GM12878 (cell line): ENCODE results near the gene VSTM5. TPM values are rescaled to one million over a fixed set of nuclear protein-coding genes. Genes with fewer than 3 reads are reported as not detected.

ENCODE experiments used
- ATAC-seq: fragments of 200-7000 bp; cut with Tn5 transposase; 3 replicates; pipeline ENCODE4 v1.9.1; 2020; ENCODE audit warnings: mild to moderate bottlenecking, moderate library complexity
- BruUV-seq: library from RNA; stranded (reverse); fragments of 400-500 nt; replicated peaks from 2 replicates; lab custom pipeline; 2021; lab: Mats Ljungman, UMichigan
- CTCF ChIA-PET: fragments of 300-600 bp; sonication (Branson Sonifier 250); formaldehyde crosslinking; extraction: SDS; loops from one replicate; lab custom pipeline; 2021; ENCODE audit warnings: inconsistent platforms; lab: Yijun Ruan, JAX
- POLR2A ChIA-PET: fragments of 350-600 bp; formaldehyde crosslinking; extraction: SDS; loops from one replicate; lab custom pipeline; 2021; ENCODE audit warnings: inconsistent platforms; lab: Charles Lee
- RAD21 ChIA-PET: fragments of 300-600 bp; sonication (Branson Sonifier 250); formaldehyde crosslinking; loops from one replicate; lab custom pipeline; 2023; ENCODE audit warnings: antibody characterized with exemption; ENCODE audit not compliant: unreplicated experiment; lab: Charles Lee
- SMC1A ChIA-PET: fragments of 300-600 bp; sonication (Branson Sonifier 250); formaldehyde crosslinking; loops from one replicate; lab custom pipeline; 2023; ENCODE audit not compliant: unreplicated experiment, uncharacterized antibody; lab: Charles Lee
- DNase-seq: peaks from one replicate; pipeline ENCODE4 v3.0.0-alpha.2; 2011; ENCODE audit warnings: low read depth, low spot score
- FAIRE-seq: peaks from 3 replicates; lab custom pipeline; 2011; peaks lifted over from hg19 to GRCh38; lab: Jason Lieb, UNC
- H2AFZ ChIP-seq: 2 replicates; pipeline ENCODE4 v1.6.0; 2011; ENCODE audit warnings: low read depth, low read length, control low read depth; ENCODE audit not compliant: control insufficient read depth
- H3K27ac ChIP-seq: 2 replicates; pipeline ENCODE4 v1.5.1; 2011; ENCODE audit warnings: control low read depth; ENCODE audit not compliant: control insufficient read depth, insufficient read depth
- H3K27me3 ChIP-seq, 2 experiments: replicated peaks in 1 of 2; 2 replicates each; pipeline versions ENCODE4 v1.6.0 to v1.6.1; 2011; ENCODE audit warnings: low read length in 1 of 2; ENCODE audit not compliant: control insufficient read depth in 2 of 2, insufficient read depth in 2 of 2
- H3K36me3 ChIP-seq, 2 experiments: 2 replicates each; pipeline ENCODE4 v1.5.1; 2011; ENCODE audit warnings: low read length in 1 of 2; ENCODE audit not compliant: control insufficient read depth in 2 of 2, insufficient read depth in 2 of 2
- H3K4me1 ChIP-seq: 2 replicates; pipeline ENCODE4 v1.6.1; 2011; ENCODE audit warnings: mild to moderate bottlenecking, low read length, moderate library complexity, mixed read lengths; ENCODE audit not compliant: control insufficient read depth, insufficient read depth
- H3K4me2 ChIP-seq: 2 replicates; pipeline ENCODE4 v1.6.0; 2011; ENCODE audit warnings: control low read depth; ENCODE audit not compliant: control insufficient read depth, insufficient read depth
- H3K4me3 ChIP-seq: fragments of 200-600 bp; sonication (generic); 2 replicates; pipeline ENCODE4 v1.5.1; 2016
- H3K79me2 ChIP-seq: 2 replicates; pipeline ENCODE4 v1.6.0; 2011; ENCODE audit warnings: low read length; ENCODE audit not compliant: control insufficient read depth, insufficient read depth
- H3K9ac ChIP-seq: 2 replicates; pipeline ENCODE4 v1.8.0; 2011; ENCODE audit warnings: low read length, control low read depth, mixed read lengths; ENCODE audit not compliant: control insufficient read depth, insufficient read depth
- H3K9me3 ChIP-seq: replicated peaks from 3 replicates; pipeline ENCODE4 v1.5.1; 2011; ENCODE audit warnings: mild to moderate bottlenecking, low read length; ENCODE audit not compliant: control insufficient read depth, insufficient read depth
- H4K20me1 ChIP-seq: 2 replicates; pipeline ENCODE4 v1.6.0; 2011; ENCODE audit not compliant: control insufficient read depth, insufficient read depth
- BCL11A ChIP-seq: IDR thresholded peaks from 2 replicates; pipeline ENCODE4 v1.6.1; 2011; ENCODE audit warnings: low read depth, low read length
- CREM ChIP-seq: IDR thresholded peaks from 2 replicates; pipeline ENCODE4 v1.6.1; 2014; ENCODE audit warnings: antibody characterized with exemption, low read depth
- EZH2 ChIP-seq: IDR thresholded peaks from 2 replicates; pipeline ENCODE4 v1.6.1; 2012; ENCODE audit warnings: low read depth, mild to moderate bottlenecking, control low read depth, inconsistent platforms, low read length, borderline replicate concordance; ENCODE audit not compliant: control insufficient read depth
- FOXK2 ChIP-seq: fragments of 450-650 bp; IDR thresholded peaks from 2 replicates; pipeline ENCODE4 v1.6.1; 2017; ENCODE audit warnings: mild to moderate bottlenecking, moderate library complexity
- HDGF ChIP-seq: fragments of 450-650 bp; IDR thresholded peaks from 2 replicates; pipeline ENCODE4 v1.6.1; 2016; ENCODE audit warnings: antibody characterized with exemption
- MEF2B ChIP-seq: fragments of 450-650 bp; IDR thresholded peaks from 2 replicates; pipeline ENCODE4 v1.6.1; 2018; ENCODE audit warnings: mild to moderate bottlenecking, moderate library complexity; ENCODE audit not compliant: partially characterized antibody, poor library complexity, severe bottlenecking
- MYC ChIP-seq: IDR thresholded peaks from 2 replicates; pipeline ENCODE4 v1.6.1; 2011; ENCODE audit warnings: mild to moderate bottlenecking, low read length, moderate library complexity, inconsistent platforms; ENCODE audit not compliant: insufficient read depth, insufficient replicate concordance, insufficient read length, severe bottlenecking
- NFYB ChIP-seq: IDR thresholded peaks from 2 replicates; pipeline ENCODE4 v1.6.1; 2011; ENCODE audit warnings: low read depth, mild to moderate bottlenecking, low read length, improper control_type of control experiment, moderate library complexity; ENCODE audit not compliant: insufficient read depth
- RBBP5 ChIP-seq: fragments of 200-600 bp; sonication (generic); conservative IDR thresholded peaks from 2 replicates; pipeline ENCODE4 v1.6.1; 2016
- RFX5 ChIP-seq: IDR thresholded peaks from 2 replicates; pipeline ENCODE4 v1.6.1; 2011; ENCODE audit warnings: low read depth, low read length, improper control_type of control experiment
- RUNX3 ChIP-seq: IDR thresholded peaks from 2 replicates; pipeline ENCODE4 v1.6.1; 2012; ENCODE audit warnings: low read length, inconsistent platforms
- TCF3 ChIP-seq: IDR thresholded peaks from 2 replicates; pipeline ENCODE4 v1.6.1; 2012; ENCODE audit warnings: low read depth, mild to moderate bottlenecking, low read length, borderline replicate concordance; ENCODE audit not compliant: insufficient read depth
- TCF7 ChIP-seq: IDR thresholded peaks from 2 replicates; pipeline ENCODE4 v1.6.1; 2014; ENCODE audit warnings: antibody characterized with exemption, borderline replicate concordance
- WGBS: methylation state at CpG from one replicate; pipeline ENCODE4 v1.1.6; 2016; ENCODE audit warnings: low lambda C conversion rate; ENCODE audit not compliant: insufficient replicate concordance, insufficient coverage; ENCODE audit errors: missing lambda C conversion rate; 5-methylcytosine and 5-hydroxymethylcytosine counted together
- in situ Hi-C: fragments of 300-500 bp; cut with MboI; formaldehyde crosslinking; loops from 9 replicates; pipeline ENCODE4 v1.14.3; 2018; ENCODE audit warnings: mixed read lengths
- intact Hi-C: fragments of 100-400 bp; cut with micrococcal nuclease; formaldehyde crosslinking; loops from one replicate; pipeline ENCODE4 v1.14.2; 2022; ENCODE audit not compliant: unreplicated experiment
- polyA plus RNA-seq, 11 experiments: library from polyadenylated mRNA; depleted of rRNA in 4 of 11; unstranded in 6 of 11; stranded (reverse) in 5 of 11; fragments of >200 nt; fragmentation: Nextera tagmentation in 4 of 11; fragmentation: Illumina TruSeq in 1 of 11; extraction: Ambion mirVana in 4 of 11; extraction: Trizol in 1 of 11; gene quantifications; 1 replicate in 1 of 11; 2 replicates in 10 of 11; pipeline versions ENCODE4 v1.2.1 to v1.2.3, GENCODE V29; 2011 to 2016; ENCODE audit warnings: inconsistent platforms in 2 of 11, missing spikeins in 2 of 11, low read depth in 1 of 11
- total RNA-seq, 4 experiments: library from RNA; depleted of rRNA in 3 of 4; stranded (reverse); fragments of >200 nt in 3 of 4; fragmentation: Illumina TruSeq in 1 of 4; extraction: Trizol in 1 of 4; gene quantifications; 2 replicates each; pipeline versions ENCODE4 v1.2.1 to v1.2.3, GENCODE V29; 2013 to 2021

The VSTM5 gene
- total and polyA plus RNA-seq, 10 of the 15 experiments (the other 5 are each of a cell fraction or from before 2014, with no cell fraction given) = not detected

GRCh38 chr11:93840180-93840579 lies 10.2 kb downstream of the VSTM5 start:
- SMC1A ChIA-PET = no interaction called here
- Histone ChIP-seq H3K4me1 (no peaks in the 10 kb centered on the region), H3K4me2 (no peak overlapping the region), H3K4me3 (no peak overlapping the region), H4K20me1 (no peaks in the 10 kb centered on the region), H3K79me2 (no peaks in the 10 kb centered on the region), H2AFZ (no peak overlapping the region), H3K27ac (no peak overlapping the region), H3K9ac (no peak overlapping the region), H3K27me3 (no peaks in the 10 kb centered on the region; a peak in 1 of 4 replicates), H3K9me3 (no peaks in the 10 kb centered on the region), H3K36me3 (no peaks in the 10 kb centered on the region)
- no peak for FAIRE-seq
- RAD21 ChIA-PET = no interaction called here
- CTCF ChIA-PET = no interaction called here
- BruUV-seq = no TSS peak
- WGBS = 0% methylated on average over 2 of the region's 2 CpGs
- no peak for ATAC-seq
- intact Hi-C loops = no loop called here
- POLR2A ChIA-PET = no interaction called here
- TF ChIP-seq RBBP5 (no peak), HDGF (no peak), RFX5 (no peak), BCL11A (no peak), CREM (no peak), MEF2B (no peak), FOXK2 (no peak), TCF7 (no peak), EZH2 (no peak), RUNX3 (no peak), MYC (no peak)
- no peak for DNase-seq
- in situ Hi-C loops = no loop called here

- ChIA-PET SMC1A (no interaction called here), POLR2A (interaction anchor here (0.6 kb wide), 2 partner anchors 612 to 919 kb away, joined by 3 to 5 read pairs; no protein-coding TSS in a partner anchor), CTCF (no interaction called here), RAD21 (no interaction called here)
- in situ Hi-C loops (no loop called here), intact Hi-C loops (no loop called here)
- Histone ChIP-seq H4K20me1 (no peaks in the 10 kb centered on the region), H3K9me3 (no peaks in the 10 kb centered on the region), H3K79me2 (no peaks in the 10 kb centered on the region), H3K36me3 (no peaks in the 10 kb centered on the region), H3K27ac (no peak overlapping the region), H3K9ac (no peak overlapping the region), H3K27me3 (no peaks in the 10 kb centered on the region; a peak in 1 of 4 replicates), H3K4me1 (no peaks in the 10 kb centered on the region), H2AFZ (no peak overlapping the region), H3K4me3 (no peak overlapping the region), H3K4me2 (no peak overlapping the region)
- TF ChIP-seq NFYB (0 out of 2 replicates have a peak, but pooled peaks have one; percentile 13), TCF3 (no peak)
- ATAC-seq = no peak
- no peak for DNase-seq
- BruUV-seq = no TSS peak
- 21% methylated on average over 8 of the region's 8 CpGs for WGBS
- FAIRE-seq = no peak
Observed at GRCh38 chr11:93838967-93839366, 11.5 kb downstream of the VSTM5 start.
